GM19351 (cell line): ENCODE data around the gene RBP3.

Source experiments
- ATAC-seq: cut with Tn5 transposase; IDR thresholded peaks from one replicate; pipeline ENCODE4 v1.9.1; 2021; ENCODE audit warnings: mild to moderate bottlenecking, moderate library complexity; ENCODE audit not compliant: unreplicated experiment

Gene RBP3

GRCh38 chr10:47317251-47317650 lies 30.9 kb upstream of the RBP3 start:
- no peak for ATAC-seq

DNA sequence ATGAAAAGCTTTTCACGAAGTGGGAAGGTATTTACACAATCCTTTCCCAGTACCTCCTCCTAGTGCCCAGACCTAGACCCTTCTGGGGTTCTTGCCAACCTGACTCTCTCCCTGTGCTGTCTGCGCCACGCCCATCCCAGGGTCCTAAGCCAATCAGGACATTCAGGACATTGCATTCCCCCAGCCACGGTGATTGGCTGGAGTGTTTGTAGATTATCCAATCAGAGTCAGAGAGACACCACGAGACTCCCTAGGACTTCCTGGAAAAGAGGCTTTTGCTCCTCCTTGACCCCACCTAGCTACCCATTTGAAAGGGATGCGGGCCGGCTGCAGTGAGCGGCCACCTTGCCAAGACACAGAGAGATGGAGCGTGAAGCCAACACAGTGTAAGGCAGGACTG lies 29.5 kb upstream of the RBP3 start:
- ATAC-seq, result no peak

DNA sequence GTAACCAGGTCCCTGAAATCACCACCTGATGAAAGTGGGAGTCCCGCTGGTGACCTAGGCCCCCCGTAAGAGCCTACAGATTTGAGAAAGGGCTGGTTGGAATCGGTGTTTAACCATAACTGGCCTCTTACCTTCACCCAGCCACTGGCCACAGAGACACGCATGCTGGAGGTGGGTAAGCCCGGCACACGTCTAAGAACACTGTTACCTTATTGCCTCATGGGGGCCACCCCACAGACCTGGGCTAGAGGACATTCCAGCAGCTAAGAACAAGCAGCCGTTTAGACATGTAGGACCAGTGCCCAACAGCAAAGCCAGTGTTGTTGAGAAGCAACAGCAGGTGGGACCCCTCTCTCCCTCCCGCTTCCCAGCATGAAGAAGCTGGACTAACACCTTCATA lies 28.4 kb upstream of the RBP3 start:
- no peak for ATAC-seq

- no peak for ATAC-seq
These were observed 27.4 kb upstream of the RBP3 start for GRCh38 chr10:47320812-47321211.

GRCh38 chr10:47321521-47322195 lies 26.5 kb upstream of the RBP3 start:
- no peak for ATAC-seq

GRCh38 chr10:47322300-47323061 lies 25.7 kb upstream of the RBP3 start, which contains the start of gene GDF2:
Gene GDF2 (plus strand): TSS chr10:47322454. CDS start chr10:47322669, 215 bp downstream.
- ATAC-seq, result no peak

- no peak for ATAC-seq
These were observed 25.1 kb upstream of the RBP3 start for GRCh38 chr10:47323087-47323486.

DNA sequence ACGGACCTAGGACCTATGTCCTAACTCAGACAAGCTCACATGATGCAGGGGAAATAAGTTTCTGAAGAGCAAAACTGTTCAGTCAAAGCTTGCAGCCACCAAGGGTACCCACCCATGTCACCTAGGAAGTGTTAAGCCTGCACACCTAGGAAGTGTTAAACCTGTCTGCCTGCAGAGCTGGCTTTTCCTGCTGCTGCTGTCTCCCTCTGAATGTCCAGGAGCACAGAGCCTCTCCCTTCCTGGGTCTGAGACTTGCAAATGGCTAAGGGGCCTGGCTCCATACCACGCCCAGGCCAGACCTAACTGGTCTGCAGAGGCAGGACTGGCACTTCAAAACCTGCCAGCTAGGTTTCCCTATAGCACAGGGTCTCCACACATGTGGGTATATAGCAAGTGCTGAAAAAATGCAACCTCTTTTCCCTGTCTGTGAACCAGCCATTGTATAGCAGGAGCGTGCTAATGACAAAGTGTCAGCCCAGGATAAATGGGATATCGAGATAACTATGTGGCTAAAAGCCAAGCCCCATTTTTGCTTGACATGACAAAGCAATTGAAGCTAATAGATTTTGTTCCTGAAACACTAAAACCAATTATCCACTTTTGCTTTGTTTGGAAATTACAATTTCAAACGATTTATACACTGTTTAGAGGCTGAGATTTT lies 24.4 kb upstream of the RBP3 start:
- ATAC-seq, result no peak

DNA sequence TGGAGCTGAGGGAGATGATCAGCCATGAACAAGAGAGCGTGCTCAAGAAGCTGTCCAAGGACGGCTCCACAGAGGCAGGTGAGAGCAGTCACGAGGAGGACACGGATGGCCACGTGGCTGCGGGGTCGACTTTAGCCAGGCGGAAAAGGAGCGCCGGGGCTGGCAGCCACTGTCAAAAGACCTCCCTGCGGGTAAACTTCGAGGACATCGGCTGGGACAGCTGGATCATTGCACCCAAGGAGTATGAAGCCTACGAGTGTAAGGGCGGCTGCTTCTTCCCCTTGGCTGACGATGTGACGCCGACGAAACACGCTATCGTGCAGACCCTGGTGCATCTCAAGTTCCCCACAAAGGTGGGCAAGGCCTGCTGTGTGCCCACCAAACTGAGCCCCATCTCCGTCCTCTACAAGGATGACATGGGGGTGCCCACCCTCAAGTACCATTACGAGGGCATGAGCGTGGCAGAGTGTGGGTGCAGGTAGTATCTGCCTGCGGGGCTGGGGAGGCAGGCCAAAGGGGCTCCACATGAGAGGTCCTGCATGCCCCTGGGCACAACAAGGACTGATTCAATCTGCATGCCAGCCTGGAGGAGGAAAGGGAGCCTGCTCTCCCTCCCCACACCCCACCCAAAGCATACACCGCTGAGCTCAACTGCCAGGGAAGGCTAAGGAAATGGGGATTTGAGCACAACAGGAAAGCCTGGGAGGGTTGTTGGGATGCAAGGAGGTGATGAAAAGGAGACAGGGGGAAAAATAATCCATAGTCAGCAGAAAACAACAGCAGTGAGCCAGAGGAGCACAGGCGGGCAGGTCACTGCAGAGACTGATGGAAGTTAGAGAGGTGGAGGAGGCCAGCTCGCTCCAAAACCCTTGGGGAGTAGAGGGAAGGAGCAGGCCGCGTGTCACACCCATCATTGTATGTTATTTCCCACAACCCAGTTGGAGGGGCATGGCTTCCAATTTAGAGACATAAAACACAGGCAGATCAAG lies 22.6 kb upstream of the RBP3 start:
- no peak for ATAC-seq

GRCh38 chr10:47326306-47326926 lies 21.7 kb upstream of the RBP3 start:
- no peak for ATAC-seq

- no peak for ATAC-seq
These were observed 21.2 kb upstream of the RBP3 start for GRCh38 chr10:47326927-47327330.

DNA sequence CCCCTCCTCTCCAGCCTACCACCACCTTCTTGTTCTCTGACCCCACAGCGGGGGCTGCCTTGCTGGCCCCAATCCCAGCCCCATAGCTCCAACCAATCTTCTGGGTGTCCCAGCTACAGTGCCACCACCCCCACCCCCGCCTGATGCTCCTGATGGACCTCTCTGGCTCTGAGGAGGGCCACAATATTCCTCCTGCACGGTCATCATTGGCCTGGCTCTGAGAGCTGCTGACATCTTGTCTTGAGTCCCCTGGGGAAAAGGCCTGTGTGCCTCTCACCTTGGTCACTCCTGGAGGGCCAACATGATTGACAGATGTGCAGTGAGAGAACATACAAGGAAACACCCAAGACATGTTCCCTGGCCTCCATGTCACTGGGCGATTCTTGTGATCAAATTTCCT lies 18.3 kb upstream of the RBP3 start:
- ATAC-seq, result no peak

DNA sequence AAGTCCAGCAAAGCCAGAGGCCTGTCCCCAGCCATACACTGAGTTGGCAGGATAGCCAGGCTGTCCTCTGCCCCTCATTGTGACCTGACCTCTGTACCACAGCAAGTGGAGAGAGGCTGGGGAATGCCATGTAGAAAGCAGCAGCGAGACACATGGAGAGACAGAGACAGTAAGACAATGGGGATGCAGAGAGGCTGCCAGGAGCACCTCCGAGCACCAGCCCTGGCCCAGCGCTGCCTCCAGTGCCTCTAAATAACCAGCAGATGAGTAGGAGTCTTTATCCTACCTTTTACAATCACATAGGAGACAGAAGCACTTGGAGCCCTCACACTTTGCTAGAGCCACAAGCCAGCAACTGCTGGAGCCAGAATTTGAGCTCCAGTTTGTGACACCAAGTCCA lies 17.8 kb upstream of the RBP3 start:
- no peak for ATAC-seq

- ATAC-seq, result no peak
These were observed 17.4 kb upstream of the RBP3 start for GRCh38 chr10:47330804-47331203.

DNA sequence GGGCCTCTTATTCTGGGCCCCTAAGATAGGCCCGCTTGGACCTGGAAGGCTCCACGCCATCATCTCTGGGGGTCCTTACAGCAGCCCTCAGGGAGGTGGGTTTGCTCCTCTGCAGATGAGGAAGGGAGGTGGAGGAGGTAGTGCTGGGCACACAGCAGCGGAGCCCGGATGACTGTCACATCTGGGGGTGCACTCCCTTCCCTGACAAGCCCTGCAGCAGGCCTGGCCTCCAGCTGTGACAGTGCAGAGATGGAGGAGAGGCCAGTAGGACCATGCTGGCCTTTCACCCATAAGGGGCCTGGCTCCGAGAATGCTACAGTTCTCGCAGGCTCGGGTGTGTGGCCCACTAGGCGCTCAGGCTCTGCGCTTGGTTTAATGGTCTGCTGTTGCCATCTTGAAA lies 16.7 kb upstream of the RBP3 start:
- no peak for ATAC-seq

DNA sequence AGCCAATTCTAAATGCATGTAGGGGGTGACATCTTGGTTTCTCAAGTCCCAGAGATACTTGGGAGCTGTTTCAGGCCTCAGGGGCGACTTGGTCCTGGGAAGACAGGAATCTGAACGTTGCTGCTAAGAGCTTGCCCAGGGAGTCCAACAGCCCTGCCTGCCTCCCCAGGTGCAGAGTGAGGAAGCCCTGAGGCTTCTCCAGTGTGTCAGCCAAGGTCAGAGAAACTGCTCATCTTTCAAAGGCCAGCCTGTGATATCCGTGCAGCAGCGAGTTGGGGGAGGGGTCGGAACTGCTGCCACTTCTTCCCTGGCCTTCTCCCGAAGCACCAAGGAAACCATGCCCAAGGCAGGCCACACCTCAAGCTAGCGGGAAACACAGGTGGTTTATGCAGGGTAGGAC lies 16.2 kb upstream of the RBP3 start:
- ATAC-seq, result no peak

GRCh38 chr10:47332371-47332770 lies 15.8 kb upstream of the RBP3 start:
- ATAC-seq, result no peak

DNA sequence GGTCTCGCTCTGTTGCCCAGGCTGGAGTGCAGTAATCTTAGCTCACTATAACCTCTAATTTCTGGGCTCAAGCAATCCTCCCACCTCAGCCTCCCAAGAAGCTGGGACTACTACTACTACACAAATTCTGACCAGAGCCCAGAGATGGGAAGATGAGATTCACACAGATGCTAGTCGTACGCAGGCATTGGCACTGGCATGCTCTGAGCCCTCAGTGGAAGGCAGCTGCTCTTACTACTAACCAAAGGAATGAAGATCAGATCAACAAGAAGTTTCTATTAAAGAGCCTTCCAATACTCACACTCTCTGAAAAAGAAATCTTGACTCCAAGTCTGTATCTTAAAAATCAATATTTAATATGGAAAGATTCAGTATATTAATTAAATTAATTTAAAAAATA lies 15.2 kb upstream of the RBP3 start:
- ATAC-seq, result no peak

DNA sequence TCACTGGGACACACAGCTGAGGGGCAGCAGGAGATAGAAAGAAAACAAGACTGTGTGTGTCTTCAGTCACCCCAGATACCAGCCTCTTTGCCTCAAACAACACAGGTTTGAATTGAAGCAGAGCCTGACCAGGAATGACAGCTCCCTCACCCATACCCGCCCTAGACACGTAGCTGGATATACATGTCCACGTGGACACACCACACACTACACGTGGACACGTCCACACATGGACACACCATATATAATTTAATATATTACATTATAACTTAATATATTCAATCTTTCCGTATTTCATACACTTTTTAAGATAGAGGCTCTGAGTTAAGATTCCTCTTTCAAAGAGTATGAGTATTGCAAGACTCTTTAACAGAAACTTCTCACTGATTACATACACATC lies 14.6 kb upstream of the RBP3 start:
- ATAC-seq, result no peak
